Activated T-cell treated with anti-CD3 and anti-CD28 coated beads for 4 hours (primary cell): ENCODE measurements around the gene ZNF93.
"Not testable (repeated sequence)": the region's sequence is repeated elsewhere in the genome, so short reads cannot be mapped to it uniquely, and the experiment has no call there.

Experiments used
- DNase-seq: peaks from one replicate; pipeline ENCODE4 v3.0.0-alpha.2; 2020

The ZNF93 gene

GRCh38 chr19:19900729-19901444, at the start of gene ZNF93:
TSS of gene ZNF93 (plus strand) at chr19:19900946. CDS start at chr19:19901089, 143 bp downstream.
- peak; percentile 85 for DNase-seq

GRCh38 chr19:19851740-19852139, 49.0 kb upstream of the ZNF93 start:
- DNase-seq = not testable (repeated sequence)

- DNase-seq = no peak
Measured at GRCh38 chr19:19858751-19859150, 42.0 kb upstream of the ZNF93 start.

GRCh38 chr19:19860756-19861390, 39.9 kb upstream of the ZNF93 start:
- DNase-seq = peak; percentile 14

- peak; percentile 93 for DNase-seq
Measured at GRCh38 chr19:19865750-19866610, 34.8 kb upstream of the ZNF93 start, which contains the start of gene ZNF253. TSS of gene ZNF253 (plus strand) at chr19:19865882. CDS start at chr19:19865997, 115 bp downstream.

GRCh38 chr19:19866611-19867248, 34.0 kb upstream of the ZNF93 start:
- DNase-seq = peak; percentile 15

- not testable (repeated sequence) for DNase-seq
Measured at GRCh38 chr19:19870086-19870485, 30.7 kb upstream of the ZNF93 start.

GRCh38 chr19:19871932-19872331, 28.8 kb upstream of the ZNF93 start:
- no peak for DNase-seq

GRCh38 chr19:19873381-19873780, 27.4 kb upstream of the ZNF93 start:
- DNase-seq = no peak

GRCh38 chr19:19877724-19878123, 23.0 kb upstream of the ZNF93 start:
- no peak for DNase-seq

GRCh38 chr19:19884583-19884982, 16.2 kb upstream of the ZNF93 start:
- DNase-seq = no peak

GRCh38 chr19:19892055-19892941, 8.4 kb upstream of the ZNF93 start:
- not testable (repeated sequence) for DNase-seq

- no peak for DNase-seq
Measured at GRCh38 chr19:19900139-19900728, 512 bp upstream of the ZNF93 start.

GRCh38 chr19:19907551-19907950, 6.8 kb downstream of the ZNF93 start:
- DNase-seq = not testable (repeated sequence)

- DNase-seq = no peak
Measured at GRCh38 chr19:19909654-19910053, 8.9 kb downstream of the ZNF93 start.

GRCh38 chr19:19911150-19911549, 10.4 kb downstream of the ZNF93 start:
- DNase-seq = no peak

GRCh38 chr19:19914596-19914995, 13.8 kb downstream of the ZNF93 start:
- DNase-seq = no peak

- DNase-seq = not testable (repeated sequence)
Measured at GRCh38 chr19:19930417-19930816, 29.7 kb downstream of the ZNF93 start.

- not testable (repeated sequence) for DNase-seq
Measured at GRCh38 chr19:19933432-19934314, 32.9 kb downstream of the ZNF93 start.

GRCh38 chr19:19937403-19937802, 36.7 kb downstream of the ZNF93 start:
- DNase-seq = no peak
